ENCODE results near the gene TAF12.
"Not testable (repeated sequence)": the region's sequence is repeated elsewhere in the genome, so short reads cannot be mapped to it uniquely, and the experiment has no call there.

The TAF12 gene

GRCh38 chr1:28645406-28645805 is 2.5 kb upstream of the TAF12 start:
- DNase-seq (ENCODE audit: low read depth, low spot score): not testable (repeated sequence)

- DNase-seq (ENCODE audit: low read depth, low spot score): no peak
Measured at GRCh38 chr1:28644494-28644893, 1.6 kb upstream of the TAF12 start.

GRCh38 chr1:28642056-28642846 is 616 bp downstream of the TAF12 start:
- DNase-seq (ENCODE audit: low read depth, low spot score): no peak

GRCh38 chr1:28640766-28641165 is 2.1 kb downstream of the TAF12 start:
- no peak for DNase-seq (ENCODE audit: low read depth, low spot score)

GRCh38 chr1:28632560-28632959 is 10.3 kb downstream of the TAF12 start:
- no peak for DNase-seq (ENCODE audit: low read depth, low spot score)

GRCh38 chr1:28631713-28632112 is 11.2 kb downstream of the TAF12 start:
- DNase-seq (ENCODE audit: low read depth, low spot score): no peak

- no peak for DNase-seq (ENCODE audit: low read depth, low spot score)
Measured at GRCh38 chr1:28613175-28613574, 29.7 kb downstream of the TAF12 start.

- no peak for DNase-seq (ENCODE audit: low read depth, low spot score)
Measured at GRCh38 chr1:28606771-28607170, 36.1 kb downstream of the TAF12 start.

- no peak for DNase-seq (ENCODE audit: low read depth, low spot score)
Measured at GRCh38 chr1:28604962-28605361, 37.9 kb downstream of the TAF12 start.

GRCh38 chr1:28604411-28604810 is 38.5 kb downstream of the TAF12 start:
- no peak for DNase-seq (ENCODE audit: low read depth, low spot score)

- peak; percentile 74 for DNase-seq (ENCODE audit: low read depth, low spot score)
Measured at GRCh38 chr1:28602536-28603439, 40.1 kb downstream of the TAF12 start.

GRCh38 chr1:28601696-28602095 is 41.2 kb downstream of the TAF12 start:
- peak; percentile 87 for DNase-seq (ENCODE audit: low read depth, low spot score)

- DNase-seq (ENCODE audit: low read depth, low spot score): not testable (repeated sequence)
Measured at GRCh38 chr1:28596276-28596675, 46.6 kb downstream of the TAF12 start.

- no peak for DNase-seq (ENCODE audit: low read depth, low spot score)
Measured at GRCh38 chr1:28595412-28596191, 47.3 kb downstream of the TAF12 start.

- DNase-seq (ENCODE audit: low read depth, low spot score): not testable (repeated sequence)
Measured at GRCh38 chr1:28594686-28595411, 48.0 kb downstream of the TAF12 start.

- DNase-seq (ENCODE audit: low read depth, low spot score): not testable (repeated sequence)
Measured at GRCh38 chr1:28593988-28594356, 48.9 kb downstream of the TAF12 start.

- no peak for DNase-seq (ENCODE audit: low read depth, low spot score)
Measured at GRCh38 chr1:28592321-28593071, 50.4 kb downstream of the TAF12 start.

GRCh38 chr1:28591708-28592320 is 51.1 kb downstream of the TAF12 start, which contains the start of gene RAB42:
Gene RAB42 (plus strand): TSS chr1:28592265. CDS start chr1:28592512, 247 bp downstream.
- no peak for DNase-seq (ENCODE audit: low read depth, low spot score)

- DNase-seq (ENCODE audit: low read depth, low spot score): not testable (repeated sequence)
Measured at GRCh38 chr1:28586585-28587391, 56.1 kb downstream of the TAF12 start.

Data from smooth muscle cell of the brain vasculature (primary cell).